HL-60 (cell line): Measurements from ENCODE around the gene LRRC8C.

Experiments
- GABPA ChIP-seq: IDR thresholded peaks from 2 replicates; pipeline ENCODE4 v1.6.1; 2012; ENCODE audit warnings: low read depth
- POLR2AphosphoS5 ChIP-seq: IDR thresholded peaks from 2 replicates; pipeline ENCODE4 v1.6.1; 2012; ENCODE audit warnings: low read depth
- TF ChIP-seq, protein P1 (sequence below): IDR thresholded peaks from one replicate; pipeline ENCODE4 v1.5.1; 2011; ENCODE audit warnings: low read length, control low read depth, inconsistent platforms; ENCODE audit not compliant: insufficient read depth
- TF ChIP-seq, protein P2 (sequence below): IDR thresholded peaks from 2 replicates; pipeline ENCODE4 v1.6.1; 2012; ENCODE audit warnings: low read depth; ENCODE audit not compliant: insufficient replicate concordance

DNA sequence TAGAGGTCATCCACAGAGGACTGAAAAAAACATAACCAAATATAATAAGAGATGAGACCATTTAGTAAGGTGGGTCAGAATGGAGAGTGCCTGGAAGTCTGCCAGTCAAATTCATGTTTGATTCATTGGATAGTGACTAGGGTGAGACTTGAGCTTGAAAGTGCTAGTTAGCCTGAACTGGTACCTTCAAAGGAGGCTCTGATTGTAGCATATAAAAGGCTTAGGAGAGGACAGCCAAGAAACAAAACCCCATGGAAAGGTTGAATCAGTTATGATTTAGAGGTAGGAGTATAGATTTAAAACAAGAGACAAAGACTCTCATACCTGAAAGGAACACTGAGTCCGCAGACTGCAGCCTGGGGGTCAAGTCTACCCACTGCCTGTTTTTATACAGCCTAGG is 44.4 kb upstream of the LRRC8C start:
- no peak for TF ChIP-seq POLR2AphosphoS5
- TF ChIP-seq, protein P1, sequence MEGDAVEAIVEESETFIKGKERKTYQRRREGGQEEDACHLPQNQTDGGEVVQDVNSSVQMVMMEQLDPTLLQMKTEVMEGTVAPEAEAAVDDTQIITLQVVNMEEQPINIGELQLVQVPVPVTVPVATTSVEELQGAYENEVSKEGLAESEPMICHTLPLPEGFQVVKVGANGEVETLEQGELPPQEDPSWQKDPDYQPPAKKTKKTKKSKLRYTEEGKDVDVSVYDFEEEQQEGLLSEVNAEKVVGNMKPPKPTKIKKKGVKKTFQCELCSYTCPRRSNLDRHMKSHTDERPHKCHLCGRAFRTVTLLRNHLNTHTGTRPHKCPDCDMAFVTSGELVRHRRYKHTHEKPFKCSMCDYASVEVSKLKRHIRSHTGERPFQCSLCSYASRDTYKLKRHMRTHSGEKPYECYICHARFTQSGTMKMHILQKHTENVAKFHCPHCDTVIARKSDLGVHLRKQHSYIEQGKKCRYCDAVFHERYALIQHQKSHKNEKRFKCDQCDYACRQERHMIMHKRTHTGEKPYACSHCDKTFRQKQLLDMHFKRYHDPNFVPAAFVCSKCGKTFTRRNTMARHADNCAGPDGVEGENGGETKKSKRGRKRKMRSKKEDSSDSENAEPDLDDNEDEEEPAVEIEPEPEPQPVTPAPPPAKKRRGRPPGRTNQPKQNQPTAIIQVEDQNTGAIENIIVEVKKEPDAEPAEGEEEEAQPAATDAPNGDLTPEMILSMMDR, result no peak
- TF ChIP-seq, protein P2, sequence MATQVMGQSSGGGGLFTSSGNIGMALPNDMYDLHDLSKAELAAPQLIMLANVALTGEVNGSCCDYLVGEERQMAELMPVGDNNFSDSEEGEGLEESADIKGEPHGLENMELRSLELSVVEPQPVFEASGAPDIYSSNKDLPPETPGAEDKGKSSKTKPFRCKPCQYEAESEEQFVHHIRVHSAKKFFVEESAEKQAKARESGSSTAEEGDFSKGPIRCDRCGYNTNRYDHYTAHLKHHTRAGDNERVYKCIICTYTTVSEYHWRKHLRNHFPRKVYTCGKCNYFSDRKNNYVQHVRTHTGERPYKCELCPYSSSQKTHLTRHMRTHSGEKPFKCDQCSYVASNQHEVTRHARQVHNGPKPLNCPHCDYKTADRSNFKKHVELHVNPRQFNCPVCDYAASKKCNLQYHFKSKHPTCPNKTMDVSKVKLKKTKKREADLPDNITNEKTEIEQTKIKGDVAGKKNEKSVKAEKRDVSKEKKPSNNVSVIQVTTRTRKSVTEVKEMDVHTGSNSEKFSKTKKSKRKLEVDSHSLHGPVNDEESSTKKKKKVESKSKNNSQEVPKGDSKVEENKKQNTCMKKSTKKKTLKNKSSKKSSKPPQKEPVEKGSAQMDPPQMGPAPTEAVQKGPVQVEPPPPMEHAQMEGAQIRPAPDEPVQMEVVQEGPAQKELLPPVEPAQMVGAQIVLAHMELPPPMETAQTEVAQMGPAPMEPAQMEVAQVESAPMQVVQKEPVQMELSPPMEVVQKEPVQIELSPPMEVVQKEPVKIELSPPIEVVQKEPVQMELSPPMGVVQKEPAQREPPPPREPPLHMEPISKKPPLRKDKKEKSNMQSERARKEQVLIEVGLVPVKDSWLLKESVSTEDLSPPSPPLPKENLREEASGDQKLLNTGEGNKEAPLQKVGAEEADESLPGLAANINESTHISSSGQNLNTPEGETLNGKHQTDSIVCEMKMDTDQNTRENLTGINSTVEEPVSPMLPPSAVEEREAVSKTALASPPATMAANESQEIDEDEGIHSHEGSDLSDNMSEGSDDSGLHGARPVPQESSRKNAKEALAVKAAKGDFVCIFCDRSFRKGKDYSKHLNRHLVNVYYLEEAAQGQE, result no peak
- no peak for TF ChIP-seq GABPA
